GM19193 (cell line): ENCODE data around the gene PRKCH.

ENCODE experiments used
- POLR2A ChIP-seq: IDR thresholded peaks from 4 replicates; pipeline ENCODE4 v1.6.1; 2011; ENCODE audit not compliant: insufficient read depth, insufficient read length; ENCODE audit errors: extremely low read depth

The PRKCH gene

DNA sequence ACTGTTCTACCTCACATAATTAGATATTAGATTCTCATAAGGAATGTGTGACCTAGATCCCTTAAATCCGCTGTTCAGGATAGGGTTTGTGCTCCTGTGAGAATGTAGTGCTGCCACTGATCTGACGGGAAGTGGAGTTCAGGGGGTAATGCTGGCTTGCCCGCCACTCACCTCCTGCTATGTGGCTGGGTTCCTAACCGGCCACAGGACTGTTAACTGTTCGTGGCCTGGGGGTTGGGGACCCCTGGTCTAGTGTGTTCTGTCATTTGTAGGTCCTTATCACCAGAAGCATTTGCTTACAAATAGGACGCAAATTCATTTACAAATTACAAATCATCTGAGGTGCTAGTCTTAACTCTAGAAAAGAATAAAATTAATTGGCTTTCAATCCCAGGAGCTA is 23.8 kb upstream of the PRKCH start:
- TF ChIP-seq POLR2A: no peak

DNA sequence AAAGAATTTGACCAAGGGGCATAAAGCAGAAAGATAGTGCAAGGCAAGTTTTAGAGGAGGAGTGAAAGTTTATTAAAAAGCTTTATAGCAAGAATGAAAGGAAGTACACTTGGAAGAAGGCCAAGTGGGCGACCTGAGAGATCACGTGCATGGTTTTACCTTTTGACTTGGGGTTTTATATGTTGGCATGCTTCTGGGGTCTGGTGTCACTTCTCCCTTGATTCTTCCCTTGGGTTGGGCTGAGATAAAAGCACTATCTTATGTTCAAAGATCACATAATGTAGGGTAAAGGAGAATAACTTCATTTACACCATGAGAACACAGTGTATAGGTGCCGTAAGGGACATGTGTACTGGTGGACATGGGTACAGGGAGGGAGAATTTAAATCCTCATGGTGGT is 22.6 kb upstream of the PRKCH start:
- no peak for TF ChIP-seq POLR2A

DNA sequence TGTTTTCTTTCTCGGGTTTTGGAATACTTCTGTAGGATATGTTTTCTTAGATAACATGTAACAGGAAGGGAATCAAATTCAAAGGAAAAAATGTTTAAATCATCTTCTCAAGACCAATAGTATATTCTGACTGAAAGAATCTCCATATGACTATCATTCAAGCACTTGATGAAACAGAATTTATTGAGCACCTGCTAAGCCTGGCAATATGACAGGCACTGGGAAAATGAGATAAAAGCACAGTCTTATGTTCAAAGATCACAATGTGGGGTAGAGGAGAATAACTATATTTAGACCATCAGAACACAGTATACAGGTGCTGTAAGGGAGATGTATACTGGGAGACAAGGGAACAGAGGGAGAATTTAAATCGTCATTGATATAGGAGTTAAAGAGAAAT is 21.2 kb upstream of the PRKCH start:
- TF ChIP-seq POLR2A: no peak

DNA sequence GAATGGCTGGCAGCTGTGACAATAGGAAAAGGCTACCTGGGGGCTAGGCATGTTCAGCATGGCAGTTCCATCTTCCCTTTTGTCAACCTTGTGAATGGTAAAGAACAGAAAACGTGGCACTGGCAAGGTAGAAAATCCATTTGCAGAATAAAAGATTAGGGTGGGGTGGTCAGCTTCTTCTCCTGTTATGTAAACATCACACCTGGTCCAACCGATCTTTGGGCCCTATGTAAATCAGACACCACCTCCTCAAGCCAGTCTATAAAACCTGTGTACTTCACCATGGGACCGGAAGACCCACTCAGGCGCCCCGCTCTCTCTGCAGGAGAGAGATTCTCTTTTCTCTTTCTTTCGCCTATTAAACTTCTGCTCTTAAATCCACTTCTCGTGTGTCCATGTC is 20.6 kb upstream of the PRKCH start:
- no peak for TF ChIP-seq POLR2A

DNA sequence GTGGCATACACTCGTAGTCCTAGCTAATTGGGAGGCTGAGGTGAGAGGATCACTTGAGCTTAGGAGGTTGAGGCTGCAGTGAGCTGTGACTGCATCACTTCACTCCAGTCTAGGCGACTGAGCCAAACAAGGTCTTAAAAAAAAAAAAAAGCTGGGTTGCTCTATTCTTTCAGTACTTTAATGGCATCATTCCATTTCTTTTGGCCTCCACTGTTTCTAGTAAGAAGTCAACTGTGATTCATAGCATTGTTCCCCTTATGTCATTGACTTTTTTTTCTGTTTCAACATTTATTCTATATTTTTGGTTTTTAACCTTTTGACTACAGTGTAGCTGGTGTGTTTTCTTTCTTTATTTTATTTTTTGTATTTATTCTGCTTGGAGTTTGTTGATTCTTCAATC is 16.7 kb upstream of the PRKCH start:
- TF ChIP-seq POLR2A: no peak

DNA sequence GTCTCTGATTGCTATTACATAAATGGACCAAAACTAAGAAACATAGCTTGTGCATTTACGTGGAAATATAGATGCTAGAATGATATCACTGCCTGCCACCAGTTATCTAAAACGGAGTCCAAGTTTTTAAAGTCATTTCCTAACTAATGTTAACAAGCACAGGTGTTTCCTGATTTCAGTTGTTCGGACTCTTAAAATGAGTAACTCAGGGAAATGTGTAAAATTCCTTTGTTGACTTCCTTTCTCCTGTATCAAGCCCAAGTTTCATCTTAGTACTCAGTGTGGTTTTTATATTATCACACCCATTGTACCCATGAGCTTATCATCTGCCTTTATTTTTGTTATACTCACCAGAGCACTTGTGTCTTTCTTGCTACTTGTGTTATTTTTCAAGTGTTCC is 13.2 kb upstream of the PRKCH start:
- no peak for TF ChIP-seq POLR2A

DNA sequence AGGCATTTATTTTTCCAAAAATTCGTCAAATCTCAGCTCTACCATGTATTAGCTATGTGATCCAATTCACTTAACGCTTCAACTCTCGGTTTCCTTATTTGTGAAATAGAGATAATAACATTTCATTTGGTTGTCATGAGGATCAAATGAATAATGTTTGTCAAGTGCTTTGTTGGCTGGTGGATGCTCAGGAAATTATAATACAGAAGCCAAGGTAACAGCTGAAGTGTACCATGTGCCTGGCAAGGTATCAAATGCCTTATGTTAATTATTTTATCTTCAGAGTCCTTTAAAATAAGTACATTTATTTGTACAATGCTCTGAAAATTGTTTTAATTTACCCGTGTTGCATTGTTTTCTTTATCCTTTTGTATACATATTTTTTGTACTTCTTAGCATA is 6.1 kb upstream of the PRKCH start:
- TF ChIP-seq POLR2A: no peak

DNA sequence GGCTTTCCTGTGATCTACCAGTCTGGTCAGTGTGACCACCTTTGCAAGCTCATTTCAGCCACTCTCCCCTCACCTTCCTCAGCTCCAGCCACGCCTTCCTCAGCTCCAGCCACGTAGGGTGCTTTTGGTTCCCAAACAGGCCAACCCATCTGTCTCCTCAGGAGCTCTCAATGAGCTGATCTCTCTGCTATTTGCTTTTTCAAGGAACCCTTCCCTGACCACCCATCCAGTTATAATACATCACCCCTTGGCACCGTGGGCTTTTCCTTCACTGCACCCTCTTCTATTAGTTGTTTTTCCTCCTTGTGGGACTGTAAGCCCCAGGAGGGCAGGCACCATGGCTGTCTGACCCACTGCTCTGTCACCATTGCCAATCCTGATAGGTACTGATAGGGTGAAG is 2.3 kb upstream of the PRKCH start:
- TF ChIP-seq POLR2A: no peak

DNA sequence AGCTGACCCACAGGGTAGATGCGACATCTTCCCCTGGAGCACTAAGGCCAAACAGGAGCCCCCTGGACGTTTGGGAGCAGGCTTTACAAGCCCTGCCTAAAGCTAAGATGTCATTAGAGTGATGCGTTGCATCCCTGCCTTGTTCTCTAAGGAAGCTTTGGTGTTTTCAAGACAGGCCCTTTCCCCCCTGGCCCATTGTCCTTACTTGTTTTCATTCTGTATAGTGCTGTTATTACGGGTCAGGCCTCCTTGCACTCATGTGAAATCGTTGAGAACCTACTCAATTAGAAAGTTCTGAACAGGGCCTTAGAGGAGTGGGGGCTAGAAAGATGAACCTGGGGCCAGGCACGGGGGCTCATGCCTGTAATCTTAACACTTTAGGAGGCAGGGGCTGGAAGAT is 1.7 kb upstream of the PRKCH start:
- no peak for TF ChIP-seq POLR2A

DNA sequence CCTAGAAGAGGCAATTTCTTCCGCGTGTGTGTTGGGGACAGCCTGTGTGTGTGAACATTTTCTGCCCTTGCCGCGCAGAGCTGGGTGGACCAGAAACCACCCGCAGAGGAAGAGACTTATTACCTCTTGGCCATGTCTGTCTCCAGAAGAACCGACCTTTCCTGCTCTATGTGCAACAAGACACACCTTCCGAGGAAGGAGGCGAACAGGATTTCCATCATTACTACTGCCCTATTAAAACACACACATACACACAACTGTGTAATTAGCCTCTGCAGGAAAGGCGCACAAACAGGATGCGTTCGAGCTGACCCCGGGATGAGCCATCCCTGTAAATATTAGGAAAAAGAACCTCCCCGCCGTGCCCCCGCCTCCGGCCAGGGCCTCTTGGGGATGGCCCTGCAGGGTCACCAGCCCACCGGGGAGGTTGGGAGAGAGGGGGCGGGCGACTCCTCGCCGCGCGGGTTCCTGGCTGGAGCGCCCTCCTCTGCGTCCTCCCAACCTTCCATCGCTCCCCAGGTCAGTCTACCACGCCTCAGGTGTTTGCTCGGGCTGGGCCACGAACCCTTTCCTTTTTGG is 484 bp upstream of the PRKCH start:
- no peak for TF ChIP-seq POLR2A

DNA sequence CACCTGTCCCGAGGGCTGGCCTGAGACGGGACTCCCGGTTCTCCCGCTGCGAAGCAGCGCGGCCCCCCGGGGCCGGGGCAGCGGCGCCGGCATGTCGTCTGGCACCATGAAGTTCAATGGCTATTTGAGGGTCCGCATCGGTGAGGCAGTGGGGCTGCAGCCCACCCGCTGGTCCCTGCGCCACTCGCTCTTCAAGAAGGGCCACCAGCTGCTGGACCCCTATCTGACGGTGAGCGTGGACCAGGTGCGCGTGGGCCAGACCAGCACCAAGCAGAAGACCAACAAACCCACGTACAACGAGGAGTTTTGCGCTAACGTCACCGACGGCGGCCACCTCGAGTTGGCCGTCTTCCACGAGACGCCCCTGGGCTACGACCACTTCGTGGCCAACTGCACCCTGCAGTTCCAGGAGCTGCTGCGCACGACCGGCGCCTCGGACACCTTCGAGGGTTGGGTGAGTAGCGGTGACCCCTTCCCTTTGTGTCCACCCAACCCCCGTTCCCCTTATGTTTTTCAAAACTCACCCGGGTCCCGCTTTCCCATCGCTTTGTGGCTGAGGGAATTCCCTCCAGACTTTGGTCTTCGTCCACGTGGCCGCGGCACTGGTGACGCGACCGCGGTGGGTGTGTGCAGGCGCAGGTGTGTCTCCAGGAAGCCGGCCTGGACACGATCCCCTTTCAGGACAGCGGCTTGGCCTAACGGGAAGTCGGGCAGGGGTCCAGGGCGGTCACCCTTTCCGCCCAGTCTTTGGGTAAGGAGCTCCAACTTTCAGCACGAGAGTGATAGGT is 826 bp downstream of the PRKCH start:
- TF ChIP-seq POLR2A: no peak

DNA sequence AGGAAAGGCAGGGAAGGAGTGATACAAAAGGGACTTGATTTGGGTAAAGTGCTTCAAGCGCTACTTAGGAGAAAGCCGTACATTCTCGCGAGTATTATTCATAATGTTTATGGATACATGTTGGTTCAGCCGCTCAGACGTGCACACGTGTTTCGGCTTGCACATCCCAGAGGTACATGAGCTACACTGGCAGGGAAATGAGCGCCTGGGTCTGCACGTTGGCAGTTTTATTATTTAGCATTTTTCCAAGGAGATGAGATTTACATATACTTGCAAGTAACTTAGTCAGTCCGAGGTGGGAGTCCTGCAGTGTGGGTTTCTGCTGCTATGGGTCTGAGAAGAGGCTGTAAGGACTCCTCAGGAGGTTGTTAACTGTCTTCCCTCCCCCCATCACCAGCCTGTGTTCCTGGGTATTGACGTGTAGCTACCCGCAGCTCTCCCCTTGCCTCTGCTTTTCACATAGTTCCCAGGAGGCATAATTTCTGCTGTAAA is 1.5 kb downstream of the PRKCH start:
- no peak for TF ChIP-seq POLR2A

DNA sequence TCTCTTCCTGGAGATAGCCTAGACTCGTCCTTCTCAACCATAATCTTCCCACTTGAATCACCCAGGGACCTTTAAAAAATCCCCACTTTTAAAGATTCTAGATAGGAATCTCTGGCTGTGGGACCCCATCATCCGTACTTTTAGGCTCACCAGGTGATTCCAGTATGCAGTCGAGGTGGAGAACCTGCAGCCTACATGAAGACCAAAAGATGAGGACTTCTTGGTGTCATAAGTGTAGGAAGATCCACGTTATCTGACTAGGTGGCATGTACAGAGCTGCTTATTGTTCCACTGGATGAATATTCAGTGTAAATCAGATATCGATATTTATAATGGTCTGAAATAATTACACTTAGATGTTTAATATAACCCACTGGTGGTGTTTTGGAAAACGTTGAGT is 2.6 kb downstream of the PRKCH start:
- TF ChIP-seq POLR2A: no peak

DNA sequence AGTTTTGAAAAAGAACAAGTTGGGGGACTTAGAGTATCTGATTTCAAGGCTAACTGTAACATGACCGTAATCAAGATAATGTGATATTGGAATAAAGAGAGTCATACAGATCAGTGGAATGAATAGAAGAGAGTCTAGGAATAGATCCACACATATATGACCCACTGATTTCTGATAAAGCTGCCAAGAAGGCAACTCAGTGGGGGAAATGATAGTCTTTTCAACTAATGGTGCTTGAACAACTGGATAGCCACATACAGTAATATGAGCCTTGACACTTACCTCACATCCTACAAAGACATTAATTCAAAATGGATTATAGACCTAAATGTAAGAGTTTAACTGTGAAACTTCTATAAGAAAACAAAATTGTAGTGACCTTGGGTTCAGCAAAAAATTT is 3.8 kb downstream of the PRKCH start:
- TF ChIP-seq POLR2A: no peak

DNA sequence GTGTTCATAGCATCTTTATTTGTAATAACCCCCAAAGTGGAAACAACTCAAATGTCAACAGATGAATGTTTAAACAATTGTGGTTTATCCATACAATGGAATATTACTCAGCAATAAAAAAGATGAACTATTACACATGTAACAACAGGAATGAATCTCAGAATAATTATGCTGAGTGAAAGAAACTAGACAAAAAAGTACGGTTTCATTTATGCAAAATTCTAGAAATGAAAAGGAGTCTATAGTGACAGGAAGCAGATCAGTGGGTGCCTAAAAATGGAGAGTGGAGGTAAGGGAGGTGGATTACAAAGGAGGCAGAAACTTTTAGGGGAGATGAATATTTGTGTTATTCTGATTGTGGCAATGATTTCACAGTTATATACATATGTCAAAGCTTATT is 4.8 kb downstream of the PRKCH start:
- no peak for TF ChIP-seq POLR2A

DNA sequence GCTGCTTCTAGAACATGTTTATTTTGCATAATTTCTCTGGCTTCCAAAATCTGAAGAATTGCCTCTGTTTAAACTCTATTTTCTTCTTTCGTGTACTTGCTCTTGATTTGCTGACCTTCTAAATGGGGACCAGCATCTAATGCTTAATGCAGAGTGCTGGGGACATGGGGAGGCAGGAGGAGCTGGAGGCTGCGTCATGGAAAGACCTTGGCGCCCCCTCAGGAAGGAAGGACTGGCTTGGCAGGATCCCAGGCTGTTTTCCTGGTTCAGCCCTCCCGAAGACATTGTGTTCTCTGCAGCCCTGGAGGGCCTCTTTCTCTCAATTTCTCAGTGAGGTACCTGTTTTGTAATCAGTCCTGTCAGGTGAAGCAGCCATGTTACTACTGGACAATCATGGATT is 5.5 kb downstream of the PRKCH start:
- TF ChIP-seq POLR2A: no peak
